GM12878 (cell line): ENCODE data around the gene NEGR1. TPM values are rescaled to one million over a fixed set of nuclear protein-coding genes. Genes with fewer than 3 reads are reported as not detected.

Experiments
- ATAC-seq: fragments of 200-7000 bp; cut with Tn5 transposase; 3 replicates; pipeline ENCODE4 v1.9.1; 2020; ENCODE audit warnings: mild to moderate bottlenecking, moderate library complexity
- Bru-seq: library from RNA; stranded (reverse); fragments of 400-500 nt; gene quantifications from one replicate; lab custom pipeline; 2021; lab: Mats Ljungman, UMichigan
- BruChase-seq, 2 experiments: library from RNA; stranded (reverse); fragments of 400-500 nt; gene quantifications; one replicate each; lab custom pipeline; 2021; lab: Mats Ljungman, UMichigan
- BruUV-seq: library from RNA; stranded (reverse); fragments of 400-500 nt; replicated peaks from 2 replicates; lab custom pipeline; 2021; lab: Mats Ljungman, UMichigan
- CTCF ChIA-PET: fragments of 300-600 bp; sonication (Branson Sonifier 250); formaldehyde crosslinking; extraction: SDS; loops from one replicate; lab custom pipeline; 2021; ENCODE audit warnings: inconsistent platforms; lab: Yijun Ruan, JAX
- POLR2A ChIA-PET: fragments of 350-600 bp; formaldehyde crosslinking; extraction: SDS; loops from one replicate; lab custom pipeline; 2021; ENCODE audit warnings: inconsistent platforms; lab: Charles Lee
- RAD21 ChIA-PET: fragments of 300-600 bp; sonication (Branson Sonifier 250); formaldehyde crosslinking; loops from one replicate; lab custom pipeline; 2023; ENCODE audit warnings: antibody characterized with exemption; ENCODE audit not compliant: unreplicated experiment; lab: Charles Lee
- SMC1A ChIA-PET: fragments of 300-600 bp; sonication (Branson Sonifier 250); formaldehyde crosslinking; loops from one replicate; lab custom pipeline; 2023; ENCODE audit not compliant: unreplicated experiment, uncharacterized antibody; lab: Charles Lee
- DNase-seq: peaks from one replicate; pipeline ENCODE4 v3.0.0-alpha.2; 2011; ENCODE audit warnings: low read depth, low spot score
- FAIRE-seq: peaks from 3 replicates; lab custom pipeline; 2011; peaks lifted over from hg19 to GRCh38; lab: Jason Lieb, UNC
- H2AFZ ChIP-seq: 2 replicates; pipeline ENCODE4 v1.6.0; 2011; ENCODE audit warnings: low read depth, low read length, control low read depth; ENCODE audit not compliant: control insufficient read depth
- H3K27ac ChIP-seq: 2 replicates; pipeline ENCODE4 v1.5.1; 2011; ENCODE audit warnings: control low read depth; ENCODE audit not compliant: control insufficient read depth, insufficient read depth
- H3K27me3 ChIP-seq, 2 experiments: replicated peaks in 1 of 2; 2 replicates each; pipeline versions ENCODE4 v1.6.0 to v1.6.1; 2011; ENCODE audit warnings: low read length in 1 of 2; ENCODE audit not compliant: control insufficient read depth in 2 of 2, insufficient read depth in 2 of 2
- H3K36me3 ChIP-seq, 2 experiments: 2 replicates each; pipeline ENCODE4 v1.5.1; 2011; ENCODE audit warnings: low read length in 1 of 2; ENCODE audit not compliant: control insufficient read depth in 2 of 2, insufficient read depth in 2 of 2
- H3K4me1 ChIP-seq: 2 replicates; pipeline ENCODE4 v1.6.1; 2011; ENCODE audit warnings: mild to moderate bottlenecking, low read length, moderate library complexity, mixed read lengths; ENCODE audit not compliant: control insufficient read depth, insufficient read depth
- H3K4me2 ChIP-seq: 2 replicates; pipeline ENCODE4 v1.6.0; 2011; ENCODE audit warnings: control low read depth; ENCODE audit not compliant: control insufficient read depth, insufficient read depth
- H3K4me3 ChIP-seq: fragments of 200-600 bp; sonication (generic); 2 replicates; pipeline ENCODE4 v1.5.1; 2016
- H3K79me2 ChIP-seq: 2 replicates; pipeline ENCODE4 v1.6.0; 2011; ENCODE audit warnings: low read length; ENCODE audit not compliant: control insufficient read depth, insufficient read depth
- H3K9ac ChIP-seq: 2 replicates; pipeline ENCODE4 v1.8.0; 2011; ENCODE audit warnings: low read length, control low read depth, mixed read lengths; ENCODE audit not compliant: control insufficient read depth, insufficient read depth
- H3K9me3 ChIP-seq: replicated peaks from 3 replicates; pipeline ENCODE4 v1.5.1; 2011; ENCODE audit warnings: mild to moderate bottlenecking, low read length; ENCODE audit not compliant: control insufficient read depth, insufficient read depth
- H4K20me1 ChIP-seq: 2 replicates; pipeline ENCODE4 v1.6.0; 2011; ENCODE audit not compliant: control insufficient read depth, insufficient read depth
- EGR1 ChIP-seq, 2 experiments: IDR thresholded peaks; 1 replicate in 1 of 2; 2 replicates in 1 of 2; pipeline ENCODE4 v1.6.1; 2011 to 2012; ENCODE audit warnings: low read depth in 2 of 2, low read length in 2 of 2, borderline replicate concordance in 1 of 2, mild to moderate bottlenecking in 1 of 2, moderate library complexity in 1 of 2
- SMARCA5 ChIP-seq: fragments of 450-650 bp; IDR thresholded peaks from 2 replicates; pipeline ENCODE4 v1.6.1; 2017; ENCODE audit warnings: mild to moderate bottlenecking
- WGBS: methylation state at CpG from one replicate; pipeline ENCODE4 v1.1.6; 2016; ENCODE audit warnings: low lambda C conversion rate; ENCODE audit not compliant: insufficient replicate concordance, insufficient coverage; ENCODE audit errors: missing lambda C conversion rate; 5-methylcytosine and 5-hydroxymethylcytosine counted together
- in situ Hi-C: fragments of 300-500 bp; cut with MboI; formaldehyde crosslinking; loops from 9 replicates; pipeline ENCODE4 v1.14.3; 2018; ENCODE audit warnings: mixed read lengths
- intact Hi-C: fragments of 100-400 bp; cut with micrococcal nuclease; formaldehyde crosslinking; loops from one replicate; pipeline ENCODE4 v1.14.2; 2022; ENCODE audit not compliant: unreplicated experiment
- long read RNA-seq, 2 experiments: library from polyadenylated mRNA; unstranded; transcript quantifications; one replicate each; pipeline ENCODE4 v2.0.0, GENCODE V29; 2019 to 2020
- polyA minus RNA-seq, 3 experiments: library from RNA; depleted of rRNA, polyadenylated mRNA; stranded (reverse); fragments of >200 nt; gene quantifications; 2 replicates each; pipeline ENCODE4 v1.2.3, GENCODE V29; 2011
- polyA plus RNA-seq, 11 experiments: library from polyadenylated mRNA; depleted of rRNA in 4 of 11; unstranded in 6 of 11; stranded (reverse) in 5 of 11; fragments of >200 nt; fragmentation: Nextera tagmentation in 4 of 11; fragmentation: Illumina TruSeq in 1 of 11; extraction: Ambion mirVana in 4 of 11; extraction: Trizol in 1 of 11; gene quantifications; 1 replicate in 1 of 11; 2 replicates in 10 of 11; pipeline versions ENCODE4 v1.2.1 to v1.2.3, GENCODE V29; 2011 to 2016; ENCODE audit warnings: inconsistent platforms in 2 of 11, missing spikeins in 2 of 11, low read depth in 1 of 11
- total RNA-seq, 4 experiments: library from RNA; depleted of rRNA in 3 of 4; stranded (reverse); fragments of >200 nt in 3 of 4; fragmentation: Illumina TruSeq in 1 of 4; extraction: Trizol in 1 of 4; gene quantifications; 2 replicates each; pipeline versions ENCODE4 v1.2.1 to v1.2.3, GENCODE V29; 2013 to 2021

Gene NEGR1
- not detected in 2 replicates for total RNA-seq (2013; cell fraction: nucleolus; rRNA removed)
- under 0.01 TPM in 1 of 2 replicates, not detected in the other for total RNA-seq (2014; rRNA removed)
- total RNA-seq (2014; rRNA removed; fragmentation: Illumina TruSeq; extraction: Trizol) = not detected in 2 replicates
- not detected in 2 replicates for total RNA-seq (2021)
- not detected for polyA plus RNA-seq (2011; ENCODE audit: low read depth)
- polyA plus RNA-seq (2011; rRNA removed) = not detected in 2 replicates
- not detected in 2 replicates for polyA plus RNA-seq (2011; cell fraction: cytosol; rRNA removed)
- polyA plus RNA-seq (2011; cell fraction: nucleus; rRNA removed) = not detected in 2 replicates
- polyA plus RNA-seq (2012) = not detected in 2 replicates
- 0.05 TPM in 1 of 2 replicates, not detected in the other for polyA plus RNA-seq (2014; fragmentation: Illumina TruSeq; extraction: Trizol)
- polyA plus RNA-seq (2014; fragmentation: Nextera tagmentation; extraction: Ambion mirVana) = under 1 TPM; under 0.01 to 0.03 TPM
- polyA plus RNA-seq (2014; rRNA removed) = not detected in 2 replicates
- under 1 TPM in 1 of 2 experiments, not detected in 1; 0.01 TPM for polyA plus RNA-seq (2016; fragmentation: Nextera tagmentation; extraction: Ambion mirVana)
- polyA minus RNA-seq (2011; rRNA and poly(A)+ RNA removed) = not detected in 2 replicates
- polyA minus RNA-seq (2011; cell fraction: cytosol; rRNA and poly(A)+ RNA removed) = not detected in 2 replicates
- polyA minus RNA-seq (2011; cell fraction: nucleus; rRNA and poly(A)+ RNA removed) = not detected in 2 replicates
- Bru-seq, nascent RNA = percentile 1 among the genes with signal in this experiment
- percentile 2 among the genes with signal in this experiment for BruChase-seq, experiment 1, labeled RNA remaining after a 6-hour chase
- BruChase-seq, experiment 2, labeled RNA remaining after a 2-hour chase = percentile 2 among the genes with signal in this experiment
- long read RNA-seq, experiment 1 = 0 reads
- long read RNA-seq, experiment 2, partial matches to known transcripts = 0 of 2 reads
- long read RNA-seq, experiment 2, other reads (novel, unspliced or antisense) = 2 of 2 reads

GRCh38 chr1:72282271-72283021, at the start of gene NEGR1:
TSS of gene NEGR1 (minus strand) at chr1:72282539.
- ChIA-PET RAD21 (no interaction called here), POLR2A (no interaction called here), CTCF (no interaction called here)
- H3K4me1 ChIP-seq = peaks cover 4% of the 10 kb centered on the region
- in situ Hi-C loops = no loop called here
- H3K79me2 ChIP-seq = no peaks in the 10 kb centered on the region
- peak within 1 kb of the TSS; percentile 68 for H3K4me2 ChIP-seq
- H2AFZ ChIP-seq = no peak within 1 kb of the TSS; the same call in 1 of the 2 replicates
- no peak within 1 kb of the TSS for H3K27ac ChIP-seq
- H3K9ac ChIP-seq = no peak within 1 kb of the TSS
- H3K36me3 ChIP-seq = no peaks in the 10 kb centered on the region
- peak; percentile 92 for ATAC-seq
- peak within 1 kb of the TSS; percentile 55 for H3K4me3 ChIP-seq
- intact Hi-C loops = no loop called here
- H3K9me3 ChIP-seq = no peaks in the 10 kb centered on the region
- no peak for DNase-seq
- under 1% methylated on average over 34 of the region's 54 CpGs for WGBS
- BruUV-seq = no TSS peak
- no peak for FAIRE-seq
- H3K27me3 ChIP-seq = peaks cover 8 to 10% of the 10 kb centered on the region in 2 experiments; a peak in 3 of 4 replicates
- TF ChIP-seq EGR1 (IDR thresholded peaks at IDR 0.05; ENCODE audit: borderline replicate concordance in 1 of 2, low read depth in 2 of 2, low read length in 2 of 2) (0 out of 3 replicates have a peak, but pooled peaks of 1 of the 2 experiments have one; percentile 21), SMARCA5 (no peak)
- TF ChIP-seq, all 136 proteins: peak for 1
- no peaks in the 10 kb centered on the region for H4K20me1 ChIP-seq
- SMC1A ChIA-PET = no interaction called here
